ENCODE measurements around the gene MKKS. TPM values are rescaled to one million over a fixed set of nuclear protein-coding genes. Genes with fewer than 3 reads are reported as not detected.

The MKKS gene
- polyA plus RNA-seq, 1 donor (not counting 4 experiments of a cell fraction or from before 2014, with no cell fraction given): 24.8 TPM

DNA sequence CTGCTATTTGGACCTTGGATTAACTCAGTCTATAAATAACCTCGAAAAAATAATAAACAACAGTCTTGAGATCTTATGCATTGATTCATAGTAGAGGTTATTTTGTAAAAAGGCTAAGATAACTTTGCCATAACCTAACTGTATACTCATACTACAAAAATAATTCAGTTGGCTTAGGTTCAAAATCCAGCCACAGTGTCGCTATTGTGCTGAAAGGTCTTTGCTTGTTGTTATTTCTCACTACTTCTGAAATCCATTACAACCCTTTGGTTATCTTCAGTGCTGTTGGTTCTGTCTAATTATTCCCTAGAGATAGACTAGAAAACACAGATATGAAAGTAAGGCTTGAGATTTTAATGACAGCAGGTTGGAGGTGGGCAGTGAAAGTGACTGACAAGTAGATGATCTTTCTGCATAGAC lies 74.4 kb downstream of the MKKS start:
- Histone ChIP-seq H3K79me2 (ENCODE audit: control insufficient read depth, insufficient read depth, low read length) (no peaks in the 10 kb centered on the region), H3K9ac (ENCODE audit: control insufficient read depth, extremely low read depth, insufficient read depth, low read length) (no peak overlapping the region), H4K20me1 (ENCODE audit: control insufficient read depth, extremely low read depth, insufficient read depth, low read length) (no peaks in the 10 kb centered on the region), H3K9me1 (ENCODE audit: control insufficient read depth, extremely low read depth, insufficient read depth, low read length) (no peaks in the 10 kb centered on the region), H2AFZ (ENCODE audit: control insufficient read depth, low read length) (no peak overlapping the region), H3K9me3 (ENCODE audit: control insufficient read depth, low read depth, low read length) (no peaks in the 10 kb centered on the region), H3K4me3 (ENCODE audit: control insufficient read depth in 2 of 3, extremely low read depth in 1 of 3, insufficient read depth in 2 of 3, low read depth in 1 of 3, low read length in 3 of 3) (no peak overlapping the region), H3K4me2 (ENCODE audit: control insufficient read depth, extremely low read depth, insufficient read depth, low read depth, low read length) (no peak overlapping the region), H3K4me1 (ENCODE audit: control insufficient read depth, extremely low read depth, insufficient read depth, low read length) (no peaks in the 10 kb centered on the region), H3K36me3 (ENCODE audit: control insufficient read depth in 2 of 2, extremely low read depth in 1 of 2, insufficient read depth in 2 of 2, low read length in 2 of 2) (no peaks in the 10 kb centered on the region), H3K27me3 (ENCODE audit: control insufficient read depth, extremely low read depth, insufficient read depth, low read length) (no peaks in the 10 kb centered on the region), H3K27ac (ENCODE audit: control insufficient read depth, insufficient read depth, low read length) (no peak overlapping the region)
- dilution Hi-C loops (cut with MboI; ENCODE audit: extremely low pct_ligation_motif_present, low sequenced_read_pairs): no loop called here
- FAIRE-seq (no peak), DNase-seq (ENCODE audit: low read depth, low spot score) (no peak)
- TF ChIP-seq EZH2 (IDR thresholded peaks at IDR 0.05; ENCODE audit: low read length): no peak
- TF ChIP-seq, protein P1, sequence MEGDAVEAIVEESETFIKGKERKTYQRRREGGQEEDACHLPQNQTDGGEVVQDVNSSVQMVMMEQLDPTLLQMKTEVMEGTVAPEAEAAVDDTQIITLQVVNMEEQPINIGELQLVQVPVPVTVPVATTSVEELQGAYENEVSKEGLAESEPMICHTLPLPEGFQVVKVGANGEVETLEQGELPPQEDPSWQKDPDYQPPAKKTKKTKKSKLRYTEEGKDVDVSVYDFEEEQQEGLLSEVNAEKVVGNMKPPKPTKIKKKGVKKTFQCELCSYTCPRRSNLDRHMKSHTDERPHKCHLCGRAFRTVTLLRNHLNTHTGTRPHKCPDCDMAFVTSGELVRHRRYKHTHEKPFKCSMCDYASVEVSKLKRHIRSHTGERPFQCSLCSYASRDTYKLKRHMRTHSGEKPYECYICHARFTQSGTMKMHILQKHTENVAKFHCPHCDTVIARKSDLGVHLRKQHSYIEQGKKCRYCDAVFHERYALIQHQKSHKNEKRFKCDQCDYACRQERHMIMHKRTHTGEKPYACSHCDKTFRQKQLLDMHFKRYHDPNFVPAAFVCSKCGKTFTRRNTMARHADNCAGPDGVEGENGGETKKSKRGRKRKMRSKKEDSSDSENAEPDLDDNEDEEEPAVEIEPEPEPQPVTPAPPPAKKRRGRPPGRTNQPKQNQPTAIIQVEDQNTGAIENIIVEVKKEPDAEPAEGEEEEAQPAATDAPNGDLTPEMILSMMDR (optimal IDR thresholded peaks at IDR 0.05 in 1 of 3, IDR thresholded peaks at IDR 0.05 in 1 of 3, conservative IDR thresholded peaks at IDR 0.05 in 1 of 3; ENCODE audit: extremely low read depth in 1 of 3, insufficient read depth in 2 of 3, low read length in 3 of 3): no peak

DNA sequence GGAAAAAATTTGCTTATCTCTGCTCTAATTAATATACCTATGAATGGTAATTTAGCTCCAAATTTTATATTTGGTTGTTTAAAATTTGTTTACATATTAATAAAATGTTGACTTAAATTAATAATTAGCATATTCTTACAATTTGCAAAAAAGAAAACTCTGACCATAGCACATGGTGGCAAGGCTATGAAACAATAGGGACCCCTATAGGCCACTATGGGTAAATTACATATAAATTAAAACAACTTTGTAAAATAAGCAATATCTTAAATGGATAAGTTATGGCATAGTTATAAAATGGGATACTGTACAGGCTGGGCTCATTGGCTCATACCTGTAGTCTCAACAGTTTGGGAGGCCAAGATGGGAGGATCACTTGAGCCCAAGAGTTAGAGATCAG lies 76.0 kb downstream of the MKKS start:
- no peaks in the 10 kb centered on the region for H3K9me3 ChIP-seq (ENCODE audit: control insufficient read depth, low read depth, low read length)
- H2AFZ ChIP-seq (ENCODE audit: control insufficient read depth, low read length): no peak overlapping the region
- dilution Hi-C loops (cut with MboI; ENCODE audit: extremely low pct_ligation_motif_present, low sequenced_read_pairs): no loop called here
- DNase-seq (ENCODE audit: low read depth, low spot score): no peak
- no peak overlapping the region for H3K27ac ChIP-seq (ENCODE audit: control insufficient read depth, insufficient read depth, low read length)
- H3K36me3 ChIP-seq (ENCODE audit: control insufficient read depth in 2 of 2, extremely low read depth in 1 of 2, insufficient read depth in 2 of 2, low read length in 2 of 2): no peaks in the 10 kb centered on the region
- no peaks in the 10 kb centered on the region for H3K27me3 ChIP-seq (ENCODE audit: control insufficient read depth, extremely low read depth, insufficient read depth, low read length)
- no peak for FAIRE-seq
- no peaks in the 10 kb centered on the region for H3K4me1 ChIP-seq (ENCODE audit: control insufficient read depth, extremely low read depth, insufficient read depth, low read length)
- H3K79me2 ChIP-seq (ENCODE audit: control insufficient read depth, insufficient read depth, low read length): no peaks in the 10 kb centered on the region
- H3K4me3 ChIP-seq (ENCODE audit: control insufficient read depth in 2 of 3, extremely low read depth in 1 of 3, insufficient read depth in 2 of 3, low read depth in 1 of 3, low read length in 3 of 3): no peak overlapping the region
- no peaks in the 10 kb centered on the region for H3K9me1 ChIP-seq (ENCODE audit: control insufficient read depth, extremely low read depth, insufficient read depth, low read length)
- H3K9ac ChIP-seq (ENCODE audit: control insufficient read depth, extremely low read depth, insufficient read depth, low read length): no peak overlapping the region
- H3K4me2 ChIP-seq (ENCODE audit: control insufficient read depth, extremely low read depth, insufficient read depth, low read depth, low read length): no peak overlapping the region
- TF ChIP-seq, protein P1 (optimal IDR thresholded peaks at IDR 0.05 in 1 of 3, IDR thresholded peaks at IDR 0.05 in 1 of 3, conservative IDR thresholded peaks at IDR 0.05 in 1 of 3; ENCODE audit: extremely low read depth in 1 of 3, insufficient read depth in 2 of 3, low read length in 3 of 3): peak in 2 of 3 experiments; percentile 28 to 30
- no peak for TF ChIP-seq EZH2 (IDR thresholded peaks at IDR 0.05; ENCODE audit: low read length)
- no peaks in the 10 kb centered on the region for H4K20me1 ChIP-seq (ENCODE audit: control insufficient read depth, extremely low read depth, insufficient read depth, low read length)
